ENCODE measurements around the gene MBD6.
"Not testable (repeated sequence)": the region's sequence is repeated elsewhere in the genome, so short reads cannot be mapped to it uniquely, and the experiment has no call there.

MBD6 gene

GRCh38 chr12:57549909-57550640, 27.5 kb downstream of the MBD6 start, which contains the start of gene KIF5A:
KIF5A (plus strand) TSS chr12:57550044; CDS start chr12:57550272, 228 bp downstream.
- no peak for DNase-seq

DNA sequence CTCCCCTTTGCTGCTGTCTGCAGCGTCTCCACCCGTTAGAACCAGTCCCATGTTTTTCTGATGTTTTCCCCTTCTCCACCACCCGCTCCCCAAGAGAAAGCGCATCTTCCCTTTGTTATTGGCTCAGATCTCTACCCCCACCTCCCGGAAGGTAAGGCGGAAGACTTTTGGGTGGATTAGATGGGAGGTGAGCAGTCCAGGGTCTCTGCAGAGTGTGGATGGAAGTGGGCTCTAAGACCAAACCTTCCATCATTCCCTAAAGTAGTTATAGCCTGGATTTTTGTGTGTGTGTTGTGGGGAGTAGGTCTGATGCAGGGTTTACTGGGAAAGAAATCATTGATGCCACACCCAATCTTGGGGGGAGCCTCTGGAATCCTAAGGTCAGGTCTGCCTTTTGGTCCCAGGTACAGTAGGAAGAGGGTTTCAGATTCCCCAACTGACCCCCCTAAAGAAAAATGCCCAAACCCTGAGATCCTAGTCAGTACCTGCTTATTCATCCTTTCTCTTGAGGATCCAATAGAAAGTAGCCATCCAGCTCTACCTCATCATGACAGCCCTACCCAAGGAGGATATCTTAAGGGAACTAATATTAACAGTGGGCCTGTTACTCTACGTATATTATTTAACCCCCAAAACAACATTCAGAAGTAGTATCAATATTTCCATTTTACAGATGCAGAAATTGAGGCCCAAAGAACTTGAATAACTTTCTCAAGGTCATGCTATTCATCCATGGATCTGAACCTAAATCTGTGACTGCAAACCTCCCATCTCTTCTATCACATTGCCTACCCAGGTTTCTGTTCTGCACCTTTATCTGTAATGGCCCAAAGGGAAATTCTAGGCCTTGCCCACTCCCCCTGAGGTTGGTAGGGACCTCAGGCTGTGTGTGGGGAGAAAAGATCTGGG, 28.3 kb downstream of the MBD6 start:
- DNase-seq, result no peak

DNA sequence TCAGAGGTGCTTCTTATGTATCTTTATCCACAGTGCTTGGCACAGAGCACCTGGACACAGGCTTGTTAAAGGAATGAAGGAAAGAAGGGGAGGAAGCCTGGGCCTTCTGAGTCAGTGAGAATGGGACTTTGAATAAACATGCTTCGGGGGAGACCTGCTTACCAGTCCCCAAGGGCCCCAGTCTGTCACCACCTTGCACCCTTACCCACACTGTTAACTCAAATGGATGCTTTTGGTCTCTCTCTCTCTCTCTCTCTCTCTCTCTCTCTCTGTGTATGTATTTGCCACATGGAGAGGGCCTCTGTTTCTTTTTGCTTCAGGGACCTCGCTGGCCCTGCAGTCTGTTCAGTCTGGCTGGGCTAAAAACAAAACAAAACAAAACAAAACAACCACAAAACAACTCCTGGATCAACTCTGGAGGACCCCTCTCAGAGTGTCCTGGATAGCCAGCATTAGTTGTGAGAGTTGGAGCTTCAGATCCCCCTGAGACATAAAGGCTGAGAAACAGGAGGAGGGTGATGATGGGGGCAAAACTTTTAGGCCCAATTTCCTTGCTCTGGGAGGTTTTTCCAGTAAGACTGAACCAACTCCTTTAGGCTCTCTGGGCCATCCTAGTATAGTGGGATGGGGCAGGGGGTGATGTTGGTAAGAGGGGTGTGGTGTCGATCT, 29.1 kb downstream of the MBD6 start:
- DNase-seq, result no peak

- DNase-seq, result no peak
Measured at GRCh38 chr12:57552306-57552651, 29.7 kb downstream of the MBD6 start.

DNA sequence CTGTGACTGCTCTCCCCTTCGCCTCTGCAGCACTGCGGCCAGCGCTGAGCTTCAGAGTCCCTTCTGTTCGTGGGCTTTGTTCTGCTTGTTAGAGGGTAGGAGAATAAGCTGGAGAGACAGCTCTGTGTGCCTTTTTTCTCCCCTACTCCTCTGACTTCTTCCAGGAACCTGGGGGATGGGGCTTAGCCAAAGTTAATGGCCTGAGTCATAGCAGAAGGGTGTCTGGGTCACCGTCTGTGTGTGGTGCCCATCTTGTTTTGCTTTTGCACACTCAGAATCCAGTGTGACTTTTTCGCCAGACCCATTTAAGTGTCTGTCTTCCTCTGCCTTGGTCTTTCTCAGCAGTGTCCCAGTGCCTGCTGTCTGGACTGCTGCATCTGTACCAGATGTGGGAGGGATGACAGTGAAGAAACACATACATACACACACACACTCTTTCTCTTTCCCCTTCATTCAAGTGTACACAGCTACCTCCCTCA, 30.2 kb downstream of the MBD6 start:
- no peak for DNase-seq

DNA sequence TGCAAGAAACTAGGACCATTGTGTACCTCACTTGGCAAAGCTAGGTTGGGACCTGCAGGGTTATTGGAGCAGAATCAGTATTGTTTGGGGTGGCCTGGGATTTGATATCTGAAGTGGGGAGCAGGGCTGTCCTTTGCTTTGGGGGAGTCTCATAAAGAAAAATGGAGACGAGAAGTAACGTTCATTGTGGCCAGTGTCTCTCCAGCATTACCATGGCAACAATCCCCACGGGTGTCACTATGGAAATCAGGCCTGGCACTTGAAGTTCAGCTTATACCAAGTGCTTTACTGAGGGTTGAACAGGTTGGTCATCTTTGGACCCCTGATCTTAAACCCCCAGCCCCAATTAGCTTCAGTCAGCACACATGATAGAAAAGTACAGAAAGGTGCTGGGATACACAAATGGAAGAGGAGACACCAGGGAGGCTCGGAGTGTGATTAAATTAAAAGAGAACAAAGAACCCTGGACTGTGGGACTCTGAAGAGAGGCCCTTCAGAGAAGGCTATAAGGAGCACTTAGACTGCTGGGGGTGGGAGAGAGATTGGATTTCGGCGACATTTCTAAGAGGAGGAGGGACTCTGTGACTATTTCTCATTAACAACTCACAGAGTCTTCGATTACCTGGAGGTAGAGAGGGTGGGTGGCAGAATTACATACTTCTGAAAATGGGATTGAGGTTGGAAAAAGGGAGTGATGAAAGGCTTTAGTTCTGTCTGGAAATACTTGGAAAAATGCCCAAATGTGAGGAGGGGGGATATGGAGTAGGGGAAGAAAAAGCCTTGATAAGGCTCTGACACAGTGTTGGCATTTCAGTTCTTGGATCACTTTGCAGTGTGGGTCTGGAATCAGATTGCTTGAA, 30.9 kb downstream of the MBD6 start:
- DNase-seq, result no peak

- no peak for DNase-seq
Measured at GRCh38 chr12:57554453-57554852, 31.8 kb downstream of the MBD6 start.

GRCh38 chr12:57554897-57555296, 32.3 kb downstream of the MBD6 start:
- DNase-seq, result no peak

GRCh38 chr12:57558864-57559263, 36.2 kb downstream of the MBD6 start:
- DNase-seq, result no peak

GRCh38 chr12:57560516-57560915, 37.9 kb downstream of the MBD6 start:
- DNase-seq, result no peak

GRCh38 chr12:57561117-57561516, 38.5 kb downstream of the MBD6 start:
- DNase-seq, result not testable (repeated sequence)

DNA sequence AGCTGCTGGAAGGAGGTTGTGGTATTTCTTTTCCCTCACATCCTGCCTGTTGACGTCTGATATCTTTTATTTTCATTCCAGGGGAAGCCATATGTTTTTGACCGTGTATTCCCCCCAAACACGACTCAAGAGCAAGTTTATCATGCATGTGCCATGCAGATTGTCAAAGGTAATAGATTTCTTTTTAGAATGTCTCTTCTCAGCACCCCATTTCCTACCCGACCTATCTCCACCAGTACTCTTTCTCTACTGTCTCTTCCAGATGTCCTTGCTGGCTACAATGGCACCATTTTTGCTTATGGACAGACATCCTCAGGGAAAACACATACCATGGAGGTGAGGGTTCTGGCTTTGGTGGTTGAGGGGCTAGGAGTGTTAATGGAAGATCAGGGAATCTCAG, 40.7 kb downstream of the MBD6 start:
- no peak for DNase-seq

GRCh38 chr12:57564178-57564740, 41.6 kb downstream of the MBD6 start:
- no peak for DNase-seq

GRCh38 chr12:57568838-57569237, 46.2 kb downstream of the MBD6 start:
- no peak for DNase-seq

DNA sequence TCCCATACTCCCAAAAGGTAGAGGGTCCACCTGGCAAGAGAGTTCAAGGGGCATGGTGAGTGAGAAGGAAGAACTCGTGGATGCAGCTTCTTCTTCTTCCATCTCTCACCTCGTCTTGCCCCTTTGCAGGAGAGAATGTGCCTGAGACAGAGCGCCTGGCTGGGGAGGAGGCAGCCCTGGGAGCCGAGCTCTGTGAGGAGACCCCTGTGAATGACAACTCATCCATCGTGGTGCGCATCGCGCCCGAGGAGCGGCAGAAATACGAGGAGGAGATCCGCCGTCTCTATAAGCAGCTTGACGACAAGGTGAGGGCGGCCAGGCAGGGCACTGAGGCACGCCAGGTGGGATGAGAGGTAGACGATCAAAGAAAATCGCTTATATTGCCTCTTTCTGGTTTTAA, 47.2 kb downstream of the MBD6 start:
- DNase-seq, result no peak

GRCh38 chr12:57570438-57570837, 47.8 kb downstream of the MBD6 start:
- DNase-seq, result not testable (repeated sequence)

DNA sequence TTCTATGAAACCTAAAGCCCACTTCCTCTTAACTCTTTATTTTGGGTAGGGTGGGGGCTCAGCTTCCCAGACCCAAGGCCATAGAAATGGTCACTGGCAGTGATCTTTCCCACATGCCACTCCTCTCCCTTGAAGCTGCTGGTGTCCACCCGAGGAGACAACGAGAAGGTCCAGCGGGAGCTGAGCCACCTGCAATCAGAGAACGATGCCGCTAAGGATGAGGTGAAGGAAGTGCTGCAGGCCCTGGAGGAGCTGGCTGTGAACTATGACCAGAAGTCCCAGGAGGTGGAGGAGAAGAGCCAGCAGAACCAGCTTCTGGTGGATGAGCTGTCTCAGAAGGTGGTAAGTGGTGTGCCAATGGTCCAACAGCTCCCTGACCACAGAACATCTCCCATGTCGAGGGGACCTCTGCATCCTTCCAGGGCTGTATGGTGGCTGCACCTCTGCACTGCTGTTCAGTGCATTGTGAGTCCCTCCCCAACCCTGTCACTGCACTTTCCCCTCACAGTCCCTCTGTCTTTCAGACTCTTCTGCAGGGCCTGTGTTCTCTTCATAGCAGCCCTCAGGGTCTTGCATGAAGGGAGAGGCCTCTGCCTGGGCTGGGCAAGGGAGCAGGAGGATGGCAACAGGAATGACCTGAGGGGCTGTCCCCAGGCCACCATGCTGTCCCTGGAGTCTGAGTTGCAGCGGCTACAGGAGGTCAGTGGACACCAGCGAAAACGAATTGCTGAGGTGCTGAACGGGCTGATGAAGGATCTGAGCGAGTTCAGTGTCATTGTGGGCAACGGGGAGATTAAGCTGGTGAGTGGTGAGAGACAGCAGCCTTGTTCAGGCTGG, 49.5 kb downstream of the MBD6 start:
- no peak for DNase-seq

DNA sequence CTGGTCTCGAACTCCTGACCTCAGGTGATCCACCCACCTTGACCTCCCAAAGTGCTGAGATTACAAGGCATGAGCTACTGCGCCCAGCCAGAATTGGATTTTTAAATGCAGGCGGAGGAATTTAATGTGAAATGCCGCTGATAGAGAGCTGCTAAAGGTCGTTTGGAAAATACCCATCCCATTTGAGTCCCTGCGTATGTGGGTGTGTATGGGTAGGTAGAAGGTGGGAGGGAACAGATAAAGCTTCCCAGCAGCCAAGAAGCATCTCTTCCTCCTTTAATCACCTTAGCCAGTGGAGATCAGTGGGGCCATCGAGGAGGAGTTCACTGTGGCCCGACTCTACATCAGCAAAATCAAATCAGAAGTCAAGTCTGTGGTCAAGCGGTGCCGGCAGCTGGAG, 52.2 kb downstream of the MBD6 start:
- no peak for DNase-seq

GRCh38 chr12:57575771-57576612, 53.4 kb downstream of the MBD6 start:
- DNase-seq, result no peak

- no peak for DNase-seq
Measured at GRCh38 chr12:57576613-57577160, 54.1 kb downstream of the MBD6 start.

Data from inflammatory macrophage treated with lipopolysaccharide for 4 hours (primary cell).